Kidney glomerular epithelial cell (primary cell): ENCODE measurements around the gene GDI1.
"Not testable (repeated sequence)": the region's sequence is repeated elsewhere in the genome, so short reads cannot be mapped to it uniquely, and the experiment has no call there.

Experiments
- DNase-seq: peaks from one replicate; lab custom pipeline; 2025; lab: John Stamatoyannopoulos, UW

The GDI1 gene

DNA sequence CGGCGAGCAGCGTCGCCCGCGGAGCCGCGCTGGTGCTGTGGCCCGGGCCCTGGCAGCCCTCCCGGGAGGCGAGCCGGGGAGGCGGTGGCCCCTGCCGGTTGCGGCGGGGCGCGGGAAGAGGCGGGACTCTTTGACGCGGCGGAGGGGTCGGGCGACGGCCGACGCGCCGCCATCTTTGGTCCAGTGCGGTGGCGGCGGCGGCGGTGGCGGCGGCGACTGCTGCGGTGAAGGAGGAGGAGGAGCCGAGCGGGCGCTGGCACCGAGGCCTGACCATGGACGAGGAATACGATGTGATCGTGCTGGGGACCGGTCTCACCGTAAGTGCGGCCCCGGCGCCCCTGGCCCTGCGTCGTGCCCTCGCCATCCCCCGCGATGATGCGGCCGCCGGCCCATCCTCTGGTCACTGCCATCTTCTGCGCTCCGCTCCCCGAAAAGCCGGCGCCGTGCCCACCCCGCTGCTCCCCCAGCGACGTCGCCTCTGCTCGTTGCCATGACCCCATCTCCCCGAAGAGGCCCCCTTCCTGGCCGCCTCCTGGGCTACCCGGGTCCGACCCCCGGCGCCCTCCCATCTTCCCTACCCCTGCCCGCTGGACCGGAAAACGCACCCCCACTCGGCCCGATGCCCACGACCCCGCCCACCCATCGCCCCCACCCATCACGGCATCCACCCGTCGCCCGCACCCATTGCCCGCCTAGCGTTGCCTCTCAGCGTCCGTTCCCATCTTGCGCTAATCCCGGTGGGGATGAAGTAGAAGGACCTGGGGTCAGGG is at the start of gene GDI1:
TSS of gene GDI1 (plus strand) at position 172 of the 770 bp plus-strand sequence. CDS start at position 273, 101 bp downstream.
- no peak for DNase-seq

DNA sequence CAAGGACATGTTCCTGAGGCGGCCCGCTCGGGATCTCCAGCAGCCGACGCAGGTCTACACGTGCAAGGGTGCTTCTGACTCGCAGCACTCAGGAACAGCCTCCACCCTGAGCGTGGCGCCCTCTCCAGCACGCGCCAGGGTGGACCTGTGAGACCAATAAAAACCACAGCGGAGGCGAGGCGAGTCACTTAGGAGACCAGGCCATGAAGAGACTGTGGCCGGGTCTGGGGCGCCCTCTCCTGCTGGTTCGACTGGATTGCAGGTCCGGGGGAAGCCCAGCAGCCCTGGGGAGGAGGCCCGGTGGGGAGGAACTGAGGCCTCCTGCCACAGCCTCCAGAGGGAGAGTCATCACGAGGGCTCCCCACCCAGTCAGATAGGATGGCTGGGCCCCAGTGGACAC is 48.9 kb upstream of the GDI1 start:
- not testable (repeated sequence) for DNase-seq

GRCh38 chrX:154388649-154389048 is 48.3 kb upstream of the GDI1 start:
- DNase-seq: not testable (repeated sequence)

GRCh38 chrX:154389812-154390747 is 46.9 kb upstream of the GDI1 start:
- not testable (repeated sequence) for DNase-seq

- DNase-seq: not testable (repeated sequence)
Observed at GRCh38 chrX:154396363-154396762, 40.6 kb upstream of the GDI1 start.

DNA sequence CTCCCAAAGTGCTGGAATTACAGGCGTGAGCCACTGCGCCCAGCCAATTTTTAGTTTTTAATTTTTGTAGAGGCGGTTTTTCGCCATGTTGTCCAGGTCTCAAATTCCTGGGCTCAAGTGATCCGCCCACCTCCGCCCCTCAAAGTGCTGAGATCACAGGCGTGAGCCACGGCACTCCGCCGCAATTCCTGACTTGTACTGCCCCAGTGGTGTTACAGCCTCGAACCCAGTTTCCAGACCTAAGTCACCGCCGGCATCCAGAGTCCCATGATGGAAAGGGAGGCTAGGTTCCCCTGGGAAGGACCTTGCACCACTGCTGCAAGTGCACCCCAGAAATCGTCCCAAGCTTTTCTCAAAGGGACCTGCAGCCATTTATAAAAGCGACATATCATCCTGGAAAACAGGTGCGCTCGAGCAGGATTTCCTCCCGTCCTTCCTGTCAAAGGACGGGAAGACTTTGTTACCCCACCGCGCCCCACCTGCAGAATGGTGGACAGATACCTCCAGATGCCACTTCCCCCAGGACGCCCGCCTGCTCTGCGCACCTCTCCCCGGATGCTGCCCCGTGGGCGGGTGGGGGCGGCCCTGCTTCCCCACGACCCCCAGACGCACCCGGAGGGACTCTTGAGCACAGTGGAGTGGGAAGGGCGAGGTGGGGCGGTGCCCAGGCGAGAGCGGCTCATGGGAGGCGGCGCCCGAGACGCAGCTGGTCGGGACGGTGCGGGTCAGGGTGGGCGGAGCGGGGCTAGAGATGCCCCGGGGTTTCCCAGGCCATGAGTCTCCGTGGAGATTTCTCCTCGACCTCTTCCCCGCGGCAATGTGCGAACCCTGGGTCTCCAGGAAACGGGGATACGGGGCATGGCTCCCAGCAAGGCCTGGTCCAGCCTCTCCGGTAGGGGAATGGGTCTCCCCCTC is 39.7 kb upstream of the GDI1 start:
- no peak for DNase-seq

DNA sequence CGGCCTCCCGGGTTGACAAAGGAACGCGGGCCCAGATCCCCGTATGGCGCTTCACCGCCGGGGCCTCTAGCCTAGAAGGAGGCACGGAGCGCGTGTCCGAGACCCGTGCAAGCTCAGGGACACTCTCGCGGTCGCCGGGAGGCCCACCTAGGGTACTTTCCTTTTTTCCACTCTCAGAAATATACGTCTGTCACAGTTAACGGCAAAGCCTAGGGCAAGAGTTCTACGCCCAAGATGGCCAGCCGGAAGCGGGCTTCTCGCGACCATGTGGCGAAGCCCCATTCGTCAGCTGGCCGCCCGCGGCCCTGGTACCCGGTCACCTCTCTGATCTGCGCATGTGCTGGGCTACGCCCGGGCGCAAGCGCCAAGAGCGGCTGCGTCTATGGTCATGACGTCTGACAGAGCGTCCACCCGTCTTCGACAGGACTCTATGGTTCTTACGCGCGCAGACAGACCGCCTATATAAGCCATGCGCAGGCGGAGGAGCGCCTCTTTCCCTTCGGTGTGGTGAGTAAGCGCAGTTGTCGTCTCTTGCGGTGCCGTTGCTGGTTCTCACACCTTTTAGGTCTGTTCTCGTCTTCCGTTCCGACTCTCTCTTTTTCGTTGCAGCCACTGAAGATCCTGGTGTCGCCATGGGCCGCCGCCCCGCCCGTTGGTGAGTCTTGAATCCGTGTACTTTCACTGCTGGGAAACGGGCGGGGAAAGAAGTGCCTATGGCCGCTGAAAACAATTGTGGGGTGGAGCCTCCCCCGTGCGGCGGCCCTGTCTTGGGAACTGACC is 38.9 kb upstream of the GDI1 start, which contains the start of gene RPL10:
TSS of gene RPL10 (plus strand) at position 490 of the 780 bp plus-strand sequence. CDS start at position 633, 143 bp downstream.
- peak; percentile 88 for DNase-seq

DNA sequence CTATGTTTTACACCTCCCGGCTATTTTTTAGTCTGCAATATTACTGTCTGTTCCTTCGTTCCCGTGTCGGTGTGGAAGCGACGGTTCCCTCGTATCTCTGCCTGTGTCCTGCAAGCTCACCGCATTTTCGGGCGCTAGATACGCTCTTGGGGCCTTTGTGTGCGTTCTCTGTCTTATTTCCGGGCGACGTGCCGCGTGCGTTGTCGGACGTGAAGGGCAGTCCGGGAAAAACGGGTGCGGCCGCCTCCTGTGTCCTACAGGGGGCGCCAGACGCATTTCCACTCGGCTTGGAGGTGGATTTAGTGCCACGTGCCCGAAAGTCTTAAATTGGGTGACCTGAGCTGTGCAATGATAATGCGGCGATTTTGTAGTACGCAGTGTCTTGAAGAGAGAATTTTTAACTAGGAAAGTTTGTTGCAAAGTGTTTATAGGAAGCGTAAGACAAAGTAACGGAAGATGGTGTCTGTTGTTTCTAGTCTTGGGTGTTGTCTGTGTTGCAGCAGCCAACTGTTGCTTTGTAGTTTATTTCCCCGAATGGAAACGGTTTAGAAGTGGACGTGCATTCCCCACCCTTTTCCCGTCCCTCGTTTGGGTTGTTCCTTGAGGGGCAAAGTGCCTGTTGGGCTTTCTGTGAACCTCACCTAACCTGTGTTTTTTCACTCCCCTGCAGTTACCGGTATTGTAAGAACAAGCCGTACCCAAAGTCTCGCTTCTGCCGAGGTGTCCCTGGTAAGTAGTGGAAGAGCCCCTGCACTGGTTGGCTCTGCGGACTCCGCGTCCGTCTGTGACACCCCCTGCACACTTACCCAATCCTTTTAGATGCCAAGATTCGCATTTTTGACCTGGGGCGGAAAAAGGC is 38.1 kb upstream of the GDI1 start:
- peak; percentile 29 for DNase-seq

GRCh38 chrX:154399527-154400368 is 37.2 kb upstream of the GDI1 start:
- no peak for DNase-seq

DNA sequence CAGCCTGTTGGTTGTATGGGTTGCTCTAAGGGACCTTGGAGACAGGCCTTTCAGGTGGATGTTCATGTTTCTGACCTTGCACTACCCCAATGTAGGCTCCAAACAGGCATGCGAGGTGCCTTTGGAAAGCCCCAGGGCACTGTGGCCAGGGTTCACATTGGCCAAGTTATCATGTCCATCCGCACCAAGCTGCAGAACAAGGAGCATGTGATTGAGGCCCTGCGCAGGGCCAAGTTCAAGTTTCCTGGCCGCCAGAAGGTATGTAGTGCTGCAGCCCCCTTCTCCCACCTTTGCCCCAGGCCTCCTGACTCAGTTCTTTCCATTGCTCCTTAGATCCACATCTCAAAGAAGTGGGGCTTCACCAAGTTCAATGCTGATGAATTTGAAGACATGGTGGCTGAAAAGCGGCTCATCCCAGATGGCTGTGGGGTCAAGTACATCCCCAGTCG is 36.6 kb upstream of the GDI1 start:
- not testable (repeated sequence) for DNase-seq

GRCh38 chrX:154401045-154401799 is 35.7 kb upstream of the GDI1 start:
- no peak for DNase-seq

GRCh38 chrX:154401918-154402621 is 34.9 kb upstream of the GDI1 start:
- no peak for DNase-seq

DNA sequence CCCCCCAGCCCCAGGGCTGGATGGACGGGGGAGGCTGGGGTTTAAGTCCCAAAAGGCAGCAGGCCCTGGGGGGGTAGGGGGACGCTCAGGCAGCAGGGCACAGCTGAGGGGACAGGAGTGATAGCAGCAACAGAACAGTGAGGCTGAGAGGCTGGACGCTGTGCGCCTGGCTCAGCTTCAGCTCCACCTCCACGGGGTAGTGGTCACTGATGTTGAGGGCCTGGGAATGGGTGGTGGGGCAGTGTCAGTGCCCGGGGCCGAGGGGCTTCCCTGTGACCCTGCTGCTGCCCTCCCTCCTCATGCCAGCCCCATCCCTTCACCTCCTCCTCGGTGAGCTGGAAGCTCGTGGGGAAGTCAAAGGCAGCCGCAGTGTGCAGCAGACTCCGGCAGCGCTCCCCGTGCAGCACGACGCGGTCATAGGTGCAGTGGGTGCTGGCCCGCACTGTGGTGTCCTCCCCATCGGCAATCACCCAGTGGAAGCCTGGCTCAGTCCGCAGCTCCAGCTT is 34.3 kb upstream of the GDI1 start:
- no peak for DNase-seq

GRCh38 chrX:154403192-154403591 is 33.8 kb upstream of the GDI1 start:
- DNase-seq: no peak

- DNase-seq: no peak
Observed at GRCh38 chrX:154403858-154404257, 33.1 kb upstream of the GDI1 start.

GRCh38 chrX:154404625-154405192 is 32.2 kb upstream of the GDI1 start:
- DNase-seq: no peak

DNA sequence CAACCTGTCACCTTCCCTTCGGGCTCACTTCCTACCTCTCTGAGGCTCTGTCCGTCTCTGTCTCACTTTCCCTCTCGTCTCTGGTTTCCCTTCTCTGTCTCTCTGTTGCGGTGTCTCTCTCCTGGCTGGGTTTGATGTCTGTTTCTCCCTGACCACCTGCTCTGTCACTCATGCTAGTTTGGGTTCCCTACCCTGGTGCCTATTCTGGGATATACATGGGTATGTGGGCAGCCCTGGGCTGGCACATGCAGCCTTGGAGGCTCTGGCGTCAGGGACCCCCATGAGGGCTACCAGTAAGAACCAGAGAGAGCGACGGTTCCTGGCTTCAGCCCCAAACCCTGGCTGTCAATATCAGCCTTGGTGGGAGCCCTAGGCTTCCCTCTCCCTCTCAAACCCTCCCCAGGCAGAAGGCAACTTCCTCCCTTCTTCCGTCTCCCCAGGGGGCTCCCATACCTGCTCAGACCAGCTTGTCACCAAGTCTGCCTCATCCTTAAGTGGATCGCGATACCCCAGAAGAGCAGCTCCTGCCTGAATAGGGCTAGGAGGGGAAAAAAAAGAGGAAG is 28.2 kb upstream of the GDI1 start:
- DNase-seq: no peak
